Activated B cell treated with CpG ODN at 0.5 μM for 24 hours (primary cell): ENCODE results near the gene SLC16A10. TPM values are rescaled to one million over a fixed set of nuclear protein-coding genes. Genes with fewer than 3 reads are reported as not detected.
"Not testable (repeated sequence)": the region's sequence is repeated elsewhere in the genome, so short reads cannot be mapped to it uniquely, and the experiment has no call there.

Source experiments
- ATAC-seq: fragments of 200-7000 bp; cut with Tn5 transposase; one replicate; pipeline ENCODE4 v1.10.0; 2021; ENCODE audit warnings: low read depth, mild to moderate bottlenecking, moderate library complexity
- CTCF ChIA-PET: fragments of 350-600 bp; sonication (Branson Sonifier 250); formaldehyde crosslinking; loops from one replicate; lab custom pipeline; 2021; ENCODE audit warnings: antibody characterized with exemption; lab: Charles Lee
- POLR2A ChIA-PET: fragments of 350-600 bp; sonication (Branson Sonifier 250); formaldehyde crosslinking; loops from one replicate; lab custom pipeline; 2021; ENCODE audit warnings: antibody characterized with exemption; lab: Charles Lee
- DNase-seq: peaks from one replicate; pipeline ENCODE4 v3.0.0; 2022
- H3K27ac Mint-ChIP-seq: one replicate; pipeline ENCODE4 v1.8.0; 2020; ENCODE audit warnings: mixed read lengths
- H3K27me3 Mint-ChIP-seq: one replicate; pipeline ENCODE4 v1.8.0; 2021; ENCODE audit warnings: mixed read lengths
- H3K36me3 Mint-ChIP-seq: one replicate; pipeline ENCODE4 v1.8.0; 2021; ENCODE audit warnings: low read depth, mixed read lengths
- H3K4me1 Mint-ChIP-seq: one replicate; pipeline ENCODE4 v1.8.0; 2021; ENCODE audit warnings: mixed read lengths
- H3K4me3 Mint-ChIP-seq: one replicate; pipeline ENCODE4 v1.8.0; 2020; ENCODE audit warnings: mild to moderate bottlenecking, mixed read lengths
- H3K9me3 Mint-ChIP-seq: one replicate; pipeline ENCODE4 v1.8.0; 2020; ENCODE audit warnings: mixed read lengths
- intact Hi-C: fragments of 100-400 bp; cut with micrococcal nuclease; formaldehyde crosslinking; loops from one replicate; pipeline ENCODE4 v1.15.1; 2024
- total RNA-seq: library from RNA; stranded (reverse); gene quantifications from 2 replicates; pipeline ENCODE4 v1.2.3, GENCODE V29; 2022
- TF ChIP-seq, protein P1 (sequence below): fragments of 200-600 bp; IDR thresholded peaks from one replicate; pipeline ENCODE4 v1.8.0; 2022; ENCODE audit warnings: antibody characterized with exemption, mild to moderate bottlenecking

The SLC16A10 gene
- total RNA-seq, 1 donor from 2014 or later, result 0.13 TPM

DNA sequence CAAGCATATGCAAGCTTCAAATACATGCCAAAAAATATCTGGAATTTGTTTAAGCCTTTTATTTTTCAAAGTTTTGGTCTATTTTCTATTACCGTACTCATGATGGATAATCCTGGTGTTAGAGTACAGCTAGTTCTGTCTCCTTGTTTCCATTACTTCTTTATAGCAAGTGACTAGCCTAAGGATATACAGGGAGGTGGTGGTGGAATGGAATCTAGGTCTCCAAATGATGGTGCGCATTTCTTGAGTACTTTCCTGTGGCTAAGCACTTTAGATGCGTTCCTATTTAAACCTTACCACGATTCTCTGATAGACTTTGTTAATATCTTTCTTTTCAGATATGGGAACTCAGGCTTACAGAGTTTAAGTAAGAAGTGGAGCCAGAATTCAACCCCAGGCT, 3.5 kb downstream of the SLC16A10 start:
- Mint-ChIP-seq H3K27me3 (peaks cover 17% of the 10 kb centered on the region), H3K4me1 (peaks cover 18% of the 10 kb centered on the region), H3K4me3 (no peak overlapping the region), H3K36me3 (no peaks in the 10 kb centered on the region), H3K27ac (no peak overlapping the region), H3K9me3 (peaks cover 2% of the 10 kb centered on the region)
- DNase-seq, result no peak
- ATAC-seq, result no peak
- TF ChIP-seq, protein P1, sequence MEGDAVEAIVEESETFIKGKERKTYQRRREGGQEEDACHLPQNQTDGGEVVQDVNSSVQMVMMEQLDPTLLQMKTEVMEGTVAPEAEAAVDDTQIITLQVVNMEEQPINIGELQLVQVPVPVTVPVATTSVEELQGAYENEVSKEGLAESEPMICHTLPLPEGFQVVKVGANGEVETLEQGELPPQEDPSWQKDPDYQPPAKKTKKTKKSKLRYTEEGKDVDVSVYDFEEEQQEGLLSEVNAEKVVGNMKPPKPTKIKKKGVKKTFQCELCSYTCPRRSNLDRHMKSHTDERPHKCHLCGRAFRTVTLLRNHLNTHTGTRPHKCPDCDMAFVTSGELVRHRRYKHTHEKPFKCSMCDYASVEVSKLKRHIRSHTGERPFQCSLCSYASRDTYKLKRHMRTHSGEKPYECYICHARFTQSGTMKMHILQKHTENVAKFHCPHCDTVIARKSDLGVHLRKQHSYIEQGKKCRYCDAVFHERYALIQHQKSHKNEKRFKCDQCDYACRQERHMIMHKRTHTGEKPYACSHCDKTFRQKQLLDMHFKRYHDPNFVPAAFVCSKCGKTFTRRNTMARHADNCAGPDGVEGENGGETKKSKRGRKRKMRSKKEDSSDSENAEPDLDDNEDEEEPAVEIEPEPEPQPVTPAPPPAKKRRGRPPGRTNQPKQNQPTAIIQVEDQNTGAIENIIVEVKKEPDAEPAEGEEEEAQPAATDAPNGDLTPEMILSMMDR, result no peak
- ChIA-PET CTCF (no interaction called here), POLR2A (no interaction called here)
- intact Hi-C loops, result no loop called here

DNA sequence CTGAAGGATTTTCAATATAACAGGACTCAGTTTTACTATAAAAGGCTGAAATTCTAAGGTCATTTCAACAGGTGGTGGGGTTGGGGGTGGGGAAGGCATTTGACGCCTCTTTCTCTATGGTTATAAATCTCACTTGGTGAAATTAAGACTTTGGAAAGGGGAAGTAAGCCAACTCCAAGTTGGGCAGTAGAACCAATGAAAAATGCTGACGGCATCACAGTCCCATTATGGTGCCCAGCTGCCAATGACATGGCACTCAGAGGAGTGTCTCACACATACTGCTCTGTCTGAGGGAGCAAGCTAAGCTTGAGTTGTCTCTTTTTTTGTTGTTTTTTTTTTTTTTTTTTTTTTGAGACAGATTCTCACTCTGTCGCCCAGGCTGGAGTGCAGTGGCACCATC, 4.7 kb downstream of the SLC16A10 start:
- Mint-ChIP-seq H3K36me3 (no peaks in the 10 kb centered on the region), H3K27ac (no peak overlapping the region), H3K27me3 (peaks cover 8% of the 10 kb centered on the region), H3K4me3 (no peak overlapping the region), H3K4me1 (peaks cover 8% of the 10 kb centered on the region), H3K9me3 (peaks cover 2% of the 10 kb centered on the region)
- ChIA-PET POLR2A (interaction anchor here (0.7 kb wide), 1 partner anchor 628 kb away, joined by 3 read pairs; no protein-coding TSS in a partner anchor), CTCF (no interaction called here)
- ATAC-seq, result no peak
- intact Hi-C loops, result no loop called here
- DNase-seq, result no peak
- TF ChIP-seq, protein P1, result no peak

DNA sequence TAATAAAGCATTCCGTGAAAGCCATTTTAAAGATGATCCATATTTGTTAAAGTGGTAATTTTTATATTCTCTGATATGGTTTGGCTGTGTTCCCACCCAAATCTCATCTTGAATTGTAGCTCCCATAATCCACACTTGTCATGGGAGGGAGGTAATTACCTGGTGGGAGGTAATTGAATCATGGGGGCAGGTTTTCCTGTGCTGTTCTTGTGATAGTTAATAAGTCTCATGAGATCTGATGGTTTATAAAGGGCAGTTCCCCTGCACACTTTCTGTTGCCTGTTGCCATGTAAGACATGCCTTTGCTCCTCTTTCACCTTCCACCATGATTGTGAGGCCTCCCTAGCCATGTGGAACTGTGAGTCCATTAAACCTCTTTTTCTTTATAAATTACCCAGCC, 8.2 kb downstream of the SLC16A10 start:
- H3K36me3 Mint-ChIP-seq, H3K27ac Mint-ChIP-seq, H3K27me3 Mint-ChIP-seq, DNase-seq, intact Hi-C loops, POLR2A ChIA-PET, H3K4me1 Mint-ChIP-seq, ATAC-seq, H3K9me3 Mint-ChIP-seq, CTCF ChIA-PET, H3K4me3 Mint-ChIP-seq: not testable (repeated sequence)

DNA sequence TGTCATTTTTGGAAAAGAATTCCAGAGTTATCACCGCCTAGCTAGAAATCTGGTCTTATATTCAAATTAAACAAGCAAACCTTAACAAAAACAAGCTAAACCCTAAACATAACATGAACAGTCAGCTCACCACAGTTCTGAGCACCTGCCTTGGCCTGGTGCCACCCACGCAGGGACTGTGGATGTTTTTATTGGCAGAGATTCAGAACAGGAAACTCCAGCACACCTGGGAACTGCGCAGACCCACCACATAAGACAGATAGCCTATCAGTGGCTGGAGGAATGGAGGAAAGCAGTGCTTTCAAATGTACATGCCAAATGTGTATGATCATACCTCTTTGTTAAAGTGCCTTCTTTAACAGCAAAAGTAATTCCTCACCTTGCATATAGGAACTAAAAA, 8.9 kb downstream of the SLC16A10 start:
- H3K4me3 Mint-ChIP-seq, result no peak overlapping the region
- ATAC-seq, result no peak
- intact Hi-C loops, result no loop called here

DNA sequence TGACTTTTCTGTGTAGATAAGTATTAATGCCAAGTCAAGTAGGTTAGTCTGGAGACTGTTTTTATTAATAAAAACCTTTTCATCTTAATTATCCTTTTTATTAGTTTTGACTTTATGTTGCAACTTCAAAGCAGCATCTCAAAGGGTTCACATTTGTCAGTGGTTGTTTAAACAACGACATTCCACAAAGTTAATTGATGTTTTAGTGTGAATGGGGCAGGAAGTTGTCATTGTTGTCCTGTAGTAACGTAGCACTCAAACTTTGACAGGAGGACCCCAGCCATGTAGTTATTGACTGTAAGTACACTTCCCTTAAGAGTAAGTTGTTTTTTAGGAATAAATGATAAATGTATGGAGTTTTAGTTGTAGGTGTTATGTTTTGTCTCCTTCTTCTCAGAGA, 11.3 kb downstream of the SLC16A10 start:
- ChIA-PET CTCF (no interaction called here), POLR2A (no interaction called here)
- H3K27me3 Mint-ChIP-seq, result no peaks in the 10 kb centered on the region
- TF ChIP-seq, protein P1, result no peak
- no peak overlapping the region for H3K4me3 Mint-ChIP-seq
- DNase-seq, result no peak
- peaks cover 2% of the 10 kb centered on the region for H3K9me3 Mint-ChIP-seq
- no peaks in the 10 kb centered on the region for H3K36me3 Mint-ChIP-seq
- ATAC-seq, result no peak
- no peaks in the 10 kb centered on the region for H3K4me1 Mint-ChIP-seq
- H3K27ac Mint-ChIP-seq, result no peak overlapping the region
- intact Hi-C loops, result no loop called here

More for the DNA sequence above, 8.9 kb downstream of the SLC16A10 start:
- DNase-seq, result no peak
- Mint-ChIP-seq H3K27ac (no peak overlapping the region), H3K4me1 (no peaks in the 10 kb centered on the region), H3K9me3 (peaks cover 2% of the 10 kb centered on the region), H3K27me3 (no peaks in the 10 kb centered on the region), H3K36me3 (no peaks in the 10 kb centered on the region)
- POLR2A ChIA-PET, result no interaction called here
- TF ChIP-seq, protein P1, result no peak
- CTCF ChIA-PET, result no interaction called here

DNA sequence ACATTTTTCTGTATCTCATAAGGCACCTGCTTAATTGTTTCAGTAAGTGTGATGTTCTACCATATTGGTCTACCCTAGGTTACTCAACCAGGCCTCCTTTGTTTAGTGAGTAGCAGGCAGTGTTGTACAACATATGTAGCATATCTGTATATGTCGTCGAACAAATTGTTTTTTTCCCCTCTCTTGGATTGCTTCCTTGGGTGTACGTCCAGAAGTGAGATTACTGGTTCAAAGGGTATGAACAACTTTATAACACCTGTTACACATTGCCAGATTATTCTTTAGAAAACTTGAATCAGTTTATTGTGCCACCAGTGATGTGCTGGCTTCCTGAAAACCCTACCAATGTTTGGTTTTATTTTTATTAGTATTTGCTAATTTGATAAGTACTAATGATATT, 14.7 kb downstream of the SLC16A10 start:
- intact Hi-C loops, result no loop called here
- Mint-ChIP-seq H3K27me3 (no peaks in the 10 kb centered on the region), H3K36me3 (no peaks in the 10 kb centered on the region), H3K27ac (no peak overlapping the region), H3K4me3 (no peak overlapping the region), H3K9me3 (peaks cover 2% of the 10 kb centered on the region), H3K4me1 (no peaks in the 10 kb centered on the region)
- TF ChIP-seq, protein P1, result no peak
- POLR2A ChIA-PET, result no interaction called here
- CTCF ChIA-PET, result no interaction called here
- ATAC-seq (no peak), DNase-seq (no peak)
